Activated CD4-positive, alpha-beta memory T cell treated with anti-CD3 and anti-CD28 coated beads for 36 hours (primary cell): Measurements from ENCODE around the gene GLMP. TPM values are rescaled to one million over a fixed set of nuclear protein-coding genes. Genes with fewer than 3 reads are reported as not detected.

Experiments used
- CTCF ChIA-PET: fragments of 350-600 bp; sonication (Branson Sonifier 250); formaldehyde crosslinking; loops from one replicate; lab custom pipeline; 2021; ENCODE audit warnings: antibody characterized with exemption, inconsistent platforms; lab: Charles Lee
- POLR2A ChIA-PET: fragments of 350-600 bp; sonication (Branson Sonifier 250); formaldehyde crosslinking; loops from one replicate; lab custom pipeline; 2021; ENCODE audit warnings: antibody characterized with exemption; lab: Charles Lee
- DNase-seq: peaks from one replicate; pipeline ENCODE4 v3.0.0-alpha.2; 2020
- H3K27ac Mint-ChIP-seq: one replicate; pipeline ENCODE4 v1.8.0; 2021; ENCODE audit warnings: mixed read lengths
- H3K27me3 Mint-ChIP-seq: one replicate; pipeline ENCODE4 v1.8.0; 2021; ENCODE audit warnings: mixed read lengths
- H3K36me3 Mint-ChIP-seq: one replicate; pipeline ENCODE4 v1.8.0; 2021; ENCODE audit warnings: mixed read lengths
- H3K4me1 Mint-ChIP-seq: one replicate; pipeline ENCODE4 v1.8.0; 2021; ENCODE audit warnings: low read depth, mixed read lengths
- H3K4me3 Mint-ChIP-seq: one replicate; pipeline ENCODE4 v1.8.0; 2021; ENCODE audit warnings: mild to moderate bottlenecking, mixed read lengths
- H3K9me3 Mint-ChIP-seq: one replicate; pipeline ENCODE4 v1.8.0; 2021; ENCODE audit warnings: mixed read lengths
- intact Hi-C: fragments of 100-400 bp; cut with micrococcal nuclease; formaldehyde crosslinking; loops from one replicate; pipeline ENCODE4 v1.15.1; 2023
- total RNA-seq, 2 experiments: library from RNA; stranded (reverse); gene quantifications; one replicate each; pipeline ENCODE4 v1.2.3, GENCODE V29; 2021

GLMP gene
- total RNA-seq, 2 experiments from 2014 or later: 13.0 to 14.8 TPM

DNA sequence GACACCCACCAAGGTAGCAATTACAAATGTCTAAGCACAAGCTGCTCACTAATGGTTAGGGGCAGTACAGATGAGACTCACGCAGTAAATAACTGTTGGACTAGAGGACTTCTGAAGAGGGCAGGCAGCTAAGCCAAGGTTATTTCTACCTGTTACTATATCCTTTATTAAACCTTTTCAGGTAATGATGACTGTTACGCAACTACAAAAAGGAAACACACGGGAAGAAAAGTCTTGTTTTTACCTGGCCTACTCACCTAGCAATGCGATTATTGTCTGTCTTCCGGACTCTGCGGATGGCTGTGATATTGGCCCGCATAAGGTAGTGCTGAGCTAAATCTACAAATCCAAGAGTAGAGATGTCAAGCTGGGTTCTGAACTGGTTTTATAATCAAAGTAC lies 21.4 kb upstream of the GLMP start:
- no peaks in the 10 kb centered on the region for H3K9me3 Mint-ChIP-seq
- no peak overlapping the region for H3K27ac Mint-ChIP-seq
- H3K36me3 Mint-ChIP-seq: peaks cover 58% of the 10 kb centered on the region
- no peak for DNase-seq
- ChIA-PET POLR2A (no interaction called here), CTCF (no interaction called here)
- intact Hi-C loops: no loop called here
- H3K4me1 Mint-ChIP-seq: no peaks in the 10 kb centered on the region
- H3K4me3 Mint-ChIP-seq: no peak overlapping the region
- H3K27me3 Mint-ChIP-seq: no peaks in the 10 kb centered on the region

- Mint-ChIP-seq H3K27ac (no peak overlapping the region), H3K36me3 (peaks cover 39% of the 10 kb centered on the region), H3K4me1 (no peaks in the 10 kb centered on the region), H3K9me3 (no peaks in the 10 kb centered on the region), H3K4me3 (no peak overlapping the region), H3K27me3 (no peaks in the 10 kb centered on the region)
- ChIA-PET POLR2A (interaction anchor here (0.7 kb wide), 1 partner anchor 15 kb away, joined by 3 read pairs; the partner anchor contains the start of gene GLMP), CTCF (interaction anchor here (1.1 kb wide), 1 partner anchor 8 kb away, joined by 4 read pairs; no protein-coding TSS in a partner anchor)
- intact Hi-C loops: no loop called here
- no peak for DNase-seq
Observed at GRCh38 chr1:156310962-156311361, 15.5 kb upstream of the GLMP start.

DNA sequence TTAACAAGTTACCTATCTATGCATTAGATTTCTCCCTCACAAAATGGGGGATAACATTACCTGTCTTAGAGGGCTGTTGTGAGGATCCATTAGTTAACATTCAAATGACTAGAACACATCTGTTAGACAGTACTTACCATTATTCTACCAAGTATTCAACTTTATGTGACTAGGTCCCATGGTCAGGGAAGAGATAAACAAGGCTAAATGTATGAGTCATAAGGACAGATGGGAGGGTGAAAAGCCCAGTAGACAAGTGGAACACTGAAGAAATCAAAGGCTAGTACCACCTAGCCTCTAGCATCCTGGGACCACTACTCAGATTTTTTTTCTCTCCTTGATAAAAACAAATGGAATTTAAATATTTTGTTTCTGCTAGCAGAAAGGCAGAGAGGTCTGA lies 12.6 kb upstream of the GLMP start:
- no peaks in the 10 kb centered on the region for H3K4me1 Mint-ChIP-seq
- intact Hi-C loops: no loop called here
- no peak for DNase-seq
- H3K4me3 Mint-ChIP-seq: no peak overlapping the region
- no peaks in the 10 kb centered on the region for H3K9me3 Mint-ChIP-seq
- ChIA-PET CTCF (interaction anchor here (2.3 kb wide), 1 partner anchor 11 kb away, joined by 5 read pairs; no protein-coding TSS in a partner anchor), POLR2A (no interaction called here)
- H3K27me3 Mint-ChIP-seq: no peaks in the 10 kb centered on the region
- no peak overlapping the region for H3K27ac Mint-ChIP-seq
- H3K36me3 Mint-ChIP-seq: peaks cover 29% of the 10 kb centered on the region

DNA sequence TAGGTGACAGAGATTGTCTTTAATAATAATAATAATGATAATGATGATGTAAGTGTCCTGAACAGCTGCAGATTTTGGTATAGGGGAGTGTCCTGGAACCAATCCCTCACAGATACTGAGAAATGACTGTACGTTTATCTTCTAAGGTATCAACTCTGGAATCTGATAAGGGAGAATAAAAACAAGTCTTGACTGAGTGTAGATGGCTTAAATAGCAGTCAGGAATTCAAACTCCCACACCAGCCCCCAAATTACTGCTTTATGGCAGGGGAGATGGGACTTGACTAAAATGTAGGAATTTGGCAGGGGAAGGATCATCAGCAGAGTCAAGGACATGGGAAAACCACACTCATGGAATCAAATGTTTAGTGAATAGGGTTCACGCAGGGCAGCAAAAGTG lies 9.7 kb upstream of the GLMP start:
- CTCF ChIA-PET: interaction anchor here (0.9 to 1.2 kb wide), 2 partner anchors 30 to 81 kb away, joined by 3 read pairs; no protein-coding TSS in a partner anchor
- H3K4me3 Mint-ChIP-seq: no peak overlapping the region
- H3K36me3 Mint-ChIP-seq: peaks cover 21% of the 10 kb centered on the region
- no peak for DNase-seq
- POLR2A ChIA-PET: no interaction called here
- H3K4me1 Mint-ChIP-seq: no peaks in the 10 kb centered on the region
- intact Hi-C loops: no loop called here
- H3K27me3 Mint-ChIP-seq: no peaks in the 10 kb centered on the region
- H3K27ac Mint-ChIP-seq: no peak overlapping the region
- no peaks in the 10 kb centered on the region for H3K9me3 Mint-ChIP-seq

DNA sequence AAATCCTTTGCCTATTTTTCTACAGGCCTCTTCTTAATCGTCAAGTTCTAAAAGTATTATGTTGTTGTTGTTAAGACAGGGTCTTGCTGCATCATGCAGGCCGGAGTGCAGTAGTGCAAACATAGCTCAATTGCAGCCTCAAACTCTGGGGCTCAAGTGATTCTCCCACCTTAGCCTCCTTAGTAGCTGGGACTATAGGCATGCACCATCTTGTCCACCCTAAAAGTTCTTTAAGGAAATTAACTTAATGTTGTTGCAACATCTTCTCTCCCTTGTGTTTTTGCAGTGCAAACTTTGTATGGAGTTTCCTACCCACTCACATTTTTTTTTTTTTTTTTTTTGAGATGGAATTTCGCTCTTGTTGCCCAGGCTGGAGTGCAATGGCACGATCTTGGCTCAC lies 7.8 kb upstream of the GLMP start:
- H3K27ac Mint-ChIP-seq: no peak overlapping the region
- no peaks in the 10 kb centered on the region for H3K9me3 Mint-ChIP-seq
- ChIA-PET CTCF (interaction anchor here (1.6 kb wide), 1 partner anchor 16 kb away, joined by 6 read pairs; no protein-coding TSS in a partner anchor), POLR2A (no interaction called here)
- peaks cover 12% of the 10 kb centered on the region for H3K36me3 Mint-ChIP-seq
- intact Hi-C loops: no loop called here
- no peak for DNase-seq
- H3K27me3 Mint-ChIP-seq: no peaks in the 10 kb centered on the region
- no peak overlapping the region for H3K4me3 Mint-ChIP-seq
- H3K4me1 Mint-ChIP-seq: no peaks in the 10 kb centered on the region

- Mint-ChIP-seq H3K9me3 (no peaks in the 10 kb centered on the region), H3K4me3 (no peak within 1 kb of the TSS), H3K27ac (no peak within 1 kb of the TSS), H3K36me3 (no peaks in the 10 kb centered on the region), H3K27me3 (no peaks in the 10 kb centered on the region), H3K4me1 (peaks cover 16% of the 10 kb centered on the region)
- ChIA-PET CTCF (no interaction called here), POLR2A (no interaction called here)
- no peak for DNase-seq
- intact Hi-C loops: no loop called here
Observed at GRCh38 chr1:156298852-156299357, 3.4 kb upstream of the GLMP start, which contains the start of gene VHLL. TSS of gene VHLL (minus strand) at chr1:156299307. CDS start at chr1:156299189, 118 bp downstream.

DNA sequence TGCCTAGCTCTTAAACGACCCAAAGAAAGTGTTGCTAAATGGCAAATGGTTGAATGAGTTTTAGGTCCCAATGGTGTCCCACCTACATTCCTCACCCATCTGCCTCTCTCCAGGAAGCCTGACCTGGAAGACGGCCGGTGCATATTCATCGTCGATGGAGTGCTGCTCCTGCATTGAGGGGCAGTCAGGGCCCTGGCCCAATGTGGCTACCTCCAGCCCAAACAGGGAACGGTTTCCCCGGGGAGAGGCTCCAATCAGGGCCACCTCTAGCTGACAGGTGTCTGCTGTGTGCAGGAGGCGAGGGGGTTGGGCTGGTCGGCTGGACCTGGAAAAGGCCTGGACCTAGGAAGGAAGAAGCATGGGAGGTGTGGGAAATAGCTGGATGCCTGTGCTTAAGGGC lies 1.6 kb downstream of the GLMP start:
- Mint-ChIP-seq H3K9me3 (no peaks in the 10 kb centered on the region), H3K4me1 (peaks cover 16% of the 10 kb centered on the region), H3K36me3 (peaks cover 3% of the 10 kb centered on the region), H3K27me3 (no peaks in the 10 kb centered on the region), H3K27ac (no peak overlapping the region), H3K4me3 (no peak overlapping the region)
- DNase-seq: no peak
- ChIA-PET POLR2A (interaction anchor here (3.1 kb wide), 1 partner anchor 11 kb away, joined by 15 read pairs; the partner anchor contains the start of genes SMG5 and TMEM79), CTCF (interaction anchor here (1.4 to 1.7 kb wide), 2 partner anchors 11 to 25 kb away, joined by 4 to 5 read pairs; partner anchors contain the start of gene SMG5)
- intact Hi-C loops: no loop called here

DNA sequence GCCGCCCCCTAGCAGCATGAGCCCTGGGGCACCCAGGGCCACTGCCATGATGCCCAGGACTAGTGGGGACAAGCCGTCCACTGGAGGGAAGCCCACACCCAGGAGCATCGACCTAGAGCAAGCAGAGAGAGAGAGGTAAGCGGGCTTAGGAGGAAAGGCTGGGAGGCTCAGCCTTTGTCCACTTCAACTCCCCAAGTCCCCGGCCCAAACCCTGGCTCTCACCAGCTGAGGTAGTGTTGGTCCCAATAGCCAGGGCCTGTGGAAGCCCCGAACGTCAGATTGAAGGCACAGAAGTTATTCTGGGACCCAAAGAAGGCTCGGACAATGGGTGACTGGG lies 2.4 kb downstream of the GLMP start:
- no peak overlapping the region for H3K4me3 Mint-ChIP-seq
- no peaks in the 10 kb centered on the region for H3K27me3 Mint-ChIP-seq
- CTCF ChIA-PET: interaction anchor here (1.7 kb wide), 1 partner anchor 10 kb away, joined by 5 read pairs; the partner anchor contains the start of gene SMG5
- no peak overlapping the region for H3K27ac Mint-ChIP-seq
- H3K4me1 Mint-ChIP-seq: peaks cover 16% of the 10 kb centered on the region
- peaks cover 3% of the 10 kb centered on the region for H3K36me3 Mint-ChIP-seq
- POLR2A ChIA-PET: interaction anchor here (3.1 kb wide), 1 partner anchor 10 kb away, joined by 15 read pairs; the partner anchor contains the start of genes SMG5 and TMEM79
- intact Hi-C loops: no loop called here
- no peaks in the 10 kb centered on the region for H3K9me3 Mint-ChIP-seq
- DNase-seq: no peak

GRCh38 chr1:156291226-156292061 lies 4.0 kb downstream of the GLMP start:
- Mint-ChIP-seq H3K36me3 (peaks cover 3% of the 10 kb centered on the region), H3K9me3 (no peaks in the 10 kb centered on the region), H3K4me3 (no peak overlapping the region), H3K27me3 (no peaks in the 10 kb centered on the region), H3K27ac (no peak overlapping the region), H3K4me1 (peaks cover 16% of the 10 kb centered on the region)
- ChIA-PET CTCF (no interaction called here), POLR2A (no interaction called here)
- intact Hi-C loops: no loop called here
- DNase-seq: peak; percentile 18

- no peaks in the 10 kb centered on the region for H3K9me3 Mint-ChIP-seq
- no peaks in the 10 kb centered on the region for H3K27me3 Mint-ChIP-seq
- ChIA-PET POLR2A (no interaction called here), CTCF (no interaction called here)
- H3K4me1 Mint-ChIP-seq: peaks cover 7% of the 10 kb centered on the region
- no peak for DNase-seq
- no peak overlapping the region for H3K27ac Mint-ChIP-seq
- intact Hi-C loops: no loop called here
- H3K36me3 Mint-ChIP-seq: peaks cover 4% of the 10 kb centered on the region
- H3K4me3 Mint-ChIP-seq: no peak overlapping the region
Observed at GRCh38 chr1:156289857-156290256, 5.6 kb downstream of the GLMP start.

- ChIA-PET CTCF (no interaction called here), POLR2A (interaction anchor here (0.6 kb wide), 1 partner anchor 18 kb away, joined by 3 read pairs; no protein-coding TSS in a partner anchor)
- no peak for DNase-seq
- peaks cover 24% of the 10 kb centered on the region for H3K4me1 Mint-ChIP-seq
- H3K27ac Mint-ChIP-seq: no peak overlapping the region
- peaks cover 13% of the 10 kb centered on the region for H3K36me3 Mint-ChIP-seq
- no peak overlapping the region for H3K4me3 Mint-ChIP-seq
- intact Hi-C loops: no loop called here
- H3K9me3 Mint-ChIP-seq: no peaks in the 10 kb centered on the region
- no peaks in the 10 kb centered on the region for H3K27me3 Mint-ChIP-seq
Observed at GRCh38 chr1:156286061-156286460, 9.4 kb downstream of the GLMP start.

DNA sequence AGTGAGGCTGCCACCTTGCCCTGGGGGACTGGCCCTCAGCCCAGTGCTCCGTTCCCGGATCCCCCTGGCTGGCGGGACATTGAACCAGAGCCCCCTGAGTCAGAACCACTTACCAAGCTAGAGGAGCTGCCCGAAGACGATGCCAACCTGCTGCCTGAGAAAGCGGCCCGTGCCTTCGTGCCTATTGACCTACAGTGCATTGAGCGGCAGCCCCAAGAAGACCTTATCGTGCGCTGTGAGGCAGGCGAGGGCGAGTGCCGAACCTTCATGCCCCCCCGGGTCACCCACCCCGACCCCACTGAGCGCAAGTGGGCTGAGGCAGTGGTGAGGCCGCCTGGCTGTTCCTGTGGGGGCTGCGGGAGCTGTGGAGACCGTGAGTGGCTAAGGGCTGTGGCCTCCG lies 10.0 kb downstream of the GLMP start:
- no peaks in the 10 kb centered on the region for H3K27me3 Mint-ChIP-seq
- H3K9me3 Mint-ChIP-seq: no peaks in the 10 kb centered on the region
- no peak for DNase-seq
- H3K4me1 Mint-ChIP-seq: peaks cover 30% of the 10 kb centered on the region
- peaks cover 13% of the 10 kb centered on the region for H3K36me3 Mint-ChIP-seq
- ChIA-PET POLR2A (no interaction called here), CTCF (no interaction called here)
- intact Hi-C loops: no loop called here
- H3K4me3 Mint-ChIP-seq: no peak overlapping the region
- H3K27ac Mint-ChIP-seq: no peak overlapping the region
